GM12873 (cell line): ENCODE data around the gene DOCK10.

Experiments used
- TF ChIP-seq, protein P1 (sequence below): IDR thresholded peaks from 2 replicates; pipeline ENCODE4 v1.5.1; 2012; ENCODE audit warnings: low read depth, mild to moderate bottlenecking, moderate library complexity, low read length, control low read depth; ENCODE audit not compliant: insufficient read depth; ENCODE audit errors: missing control alignments

DOCK10 gene

DNA sequence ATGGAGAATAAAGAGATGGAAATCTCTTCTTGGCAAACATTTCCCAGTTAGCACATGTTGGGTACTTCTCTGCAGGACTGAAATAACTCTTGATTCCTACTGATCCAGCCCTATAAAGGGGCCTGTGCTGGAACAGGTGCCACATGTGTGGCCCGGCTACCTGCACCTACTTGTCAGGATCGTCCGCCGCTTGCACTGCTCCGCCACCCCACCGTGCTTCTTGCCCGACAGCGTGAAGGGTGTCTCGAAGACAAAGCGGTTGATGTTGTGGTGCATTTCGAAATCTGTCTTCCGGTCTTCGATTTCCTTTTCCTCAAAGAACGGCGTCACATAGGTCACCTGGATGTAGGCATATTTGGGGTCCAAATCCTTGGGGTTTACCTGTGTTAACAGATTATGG is 267.5 kb downstream of the DOCK10 start:
- TF ChIP-seq, protein P1, sequence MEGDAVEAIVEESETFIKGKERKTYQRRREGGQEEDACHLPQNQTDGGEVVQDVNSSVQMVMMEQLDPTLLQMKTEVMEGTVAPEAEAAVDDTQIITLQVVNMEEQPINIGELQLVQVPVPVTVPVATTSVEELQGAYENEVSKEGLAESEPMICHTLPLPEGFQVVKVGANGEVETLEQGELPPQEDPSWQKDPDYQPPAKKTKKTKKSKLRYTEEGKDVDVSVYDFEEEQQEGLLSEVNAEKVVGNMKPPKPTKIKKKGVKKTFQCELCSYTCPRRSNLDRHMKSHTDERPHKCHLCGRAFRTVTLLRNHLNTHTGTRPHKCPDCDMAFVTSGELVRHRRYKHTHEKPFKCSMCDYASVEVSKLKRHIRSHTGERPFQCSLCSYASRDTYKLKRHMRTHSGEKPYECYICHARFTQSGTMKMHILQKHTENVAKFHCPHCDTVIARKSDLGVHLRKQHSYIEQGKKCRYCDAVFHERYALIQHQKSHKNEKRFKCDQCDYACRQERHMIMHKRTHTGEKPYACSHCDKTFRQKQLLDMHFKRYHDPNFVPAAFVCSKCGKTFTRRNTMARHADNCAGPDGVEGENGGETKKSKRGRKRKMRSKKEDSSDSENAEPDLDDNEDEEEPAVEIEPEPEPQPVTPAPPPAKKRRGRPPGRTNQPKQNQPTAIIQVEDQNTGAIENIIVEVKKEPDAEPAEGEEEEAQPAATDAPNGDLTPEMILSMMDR: no peak

DNA sequence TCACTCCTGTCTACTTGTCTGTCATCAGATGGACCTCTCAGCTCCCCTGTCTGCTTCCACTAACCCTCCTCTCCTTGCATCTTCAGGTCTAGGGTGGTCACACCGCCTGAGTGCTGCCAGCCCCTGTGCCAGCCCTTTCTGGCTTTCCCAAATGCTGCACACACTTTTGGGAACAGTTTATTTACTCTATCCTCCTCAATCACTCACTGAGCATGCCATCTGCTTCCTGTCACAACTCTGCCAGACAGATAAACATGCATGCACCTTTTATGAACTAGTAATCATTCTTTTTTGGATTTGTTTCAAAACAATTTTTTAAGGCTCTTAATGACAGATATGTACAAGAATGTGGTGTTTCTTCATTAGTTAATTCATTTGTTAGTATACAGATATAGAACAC is 269.8 kb downstream of the DOCK10 start:
- TF ChIP-seq, protein P1: no peak

DNA sequence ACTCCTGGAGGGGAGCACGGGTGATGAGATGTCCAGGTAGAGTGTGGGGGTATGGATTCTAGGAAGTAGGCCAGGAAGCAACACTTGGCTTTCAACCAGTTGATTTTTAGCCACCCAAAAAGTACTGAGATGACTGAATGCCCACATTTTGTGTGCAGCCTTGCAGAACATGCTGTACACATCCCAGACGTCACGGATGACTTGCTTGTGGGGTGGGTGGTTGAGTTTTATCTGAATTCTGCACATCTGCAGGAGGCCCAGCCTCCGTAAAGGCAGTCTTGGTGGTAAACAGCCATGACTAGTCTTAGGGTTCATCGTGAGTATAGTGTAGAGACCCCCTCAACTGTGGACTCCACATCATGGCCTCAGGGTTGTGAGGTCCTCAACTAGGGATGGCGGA is 272.8 kb downstream of the DOCK10 start:
- TF ChIP-seq, protein P1: no peak

DNA sequence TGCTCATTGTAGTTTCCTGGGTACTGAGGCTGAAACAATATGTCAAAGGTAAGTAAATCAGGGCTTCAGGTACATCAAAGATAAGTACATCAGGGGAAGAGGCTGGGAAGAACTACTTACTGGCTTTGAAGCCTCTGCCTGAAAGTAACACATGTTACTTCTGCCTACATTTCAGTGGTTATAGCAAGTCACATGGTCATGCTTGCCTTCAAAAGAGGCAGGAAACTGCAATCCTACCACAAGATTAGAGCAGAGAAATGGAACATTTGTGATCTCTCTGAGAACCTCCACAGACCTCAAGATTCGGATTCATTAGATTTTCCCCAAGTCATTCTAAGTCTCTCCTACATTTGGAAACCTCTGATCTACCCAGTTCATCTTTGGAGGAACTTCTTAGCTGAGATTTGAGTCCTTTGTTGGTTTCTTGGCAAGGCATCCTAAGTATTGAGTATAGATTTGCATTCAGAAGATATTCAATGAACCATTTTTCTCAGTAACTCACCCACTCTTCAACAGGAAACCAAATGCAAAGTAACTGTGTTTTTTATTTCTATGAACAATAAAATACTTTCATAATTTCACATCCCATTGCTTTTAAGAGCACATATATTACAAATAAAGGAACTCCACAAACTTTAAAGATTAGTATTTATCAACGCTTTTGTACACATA is 277.6 kb downstream of the DOCK10 start:
- TF ChIP-seq, protein P1: no peak

DNA sequence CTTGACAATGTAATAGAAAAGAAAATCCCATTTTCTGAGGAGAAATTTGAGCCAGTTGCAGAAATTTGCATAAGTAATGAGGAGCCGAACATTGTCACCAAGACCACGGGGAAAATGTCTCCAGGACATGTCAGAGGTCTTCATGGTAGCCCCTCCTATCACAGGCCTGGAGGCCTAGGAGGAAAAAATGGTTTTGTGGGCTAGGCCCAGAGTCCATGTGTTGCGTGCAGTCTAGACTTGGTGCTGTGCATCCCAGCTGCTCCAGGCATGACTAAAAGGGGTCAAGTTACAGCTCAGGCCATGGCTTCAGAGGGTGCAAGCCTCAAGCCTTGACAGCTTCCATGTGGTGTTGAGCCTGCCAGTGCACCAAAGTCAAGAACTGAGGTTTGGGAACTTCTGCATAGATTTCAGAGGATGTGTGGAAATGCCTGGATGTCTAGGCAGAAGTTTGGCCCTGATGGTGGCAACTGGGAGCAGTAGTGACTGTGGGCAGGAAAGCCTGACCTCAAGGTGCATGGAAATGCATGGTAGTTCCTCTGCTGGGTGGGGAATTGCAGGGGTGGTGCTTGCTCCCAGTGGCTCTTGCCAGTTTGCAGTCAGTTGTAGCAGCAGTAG is 284.2 kb downstream of the DOCK10 start:
- TF ChIP-seq, protein P1: no peak

DNA sequence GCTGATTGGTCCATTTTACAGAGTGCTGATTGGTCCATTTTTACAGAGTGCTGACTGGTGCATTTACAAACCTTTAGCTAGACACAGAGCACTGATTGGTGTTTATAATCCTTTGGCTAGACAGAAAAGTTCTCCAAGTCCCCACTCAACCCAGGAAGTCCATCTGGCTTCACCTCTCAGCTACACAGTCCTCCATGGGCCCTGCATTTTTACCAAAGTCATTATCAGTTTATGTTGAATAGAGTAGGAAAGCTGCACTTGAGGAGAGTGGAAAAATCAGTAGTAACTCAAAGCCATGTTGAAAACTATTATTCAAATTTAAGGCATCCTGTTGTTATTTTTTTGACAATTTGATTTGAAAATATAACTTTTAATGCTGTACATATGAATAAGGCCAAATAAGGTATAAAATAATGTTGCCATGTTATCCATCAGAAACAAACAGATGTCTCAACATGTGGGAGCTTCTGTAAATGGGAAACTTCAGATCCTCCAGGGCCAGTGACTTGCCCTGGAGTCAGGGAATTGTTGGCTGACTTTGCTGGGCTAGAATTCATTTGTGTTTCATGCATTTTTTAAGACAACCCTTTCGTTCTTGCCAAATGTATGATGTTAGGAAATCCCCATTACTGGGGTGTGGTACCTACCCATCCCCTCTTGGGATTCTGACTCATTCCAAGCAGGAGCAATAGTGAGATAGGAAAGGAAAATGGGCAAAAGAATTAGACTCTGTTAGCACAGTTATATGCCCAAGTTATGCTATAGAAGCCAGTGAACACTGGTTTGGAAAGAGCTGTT is 288.3 kb downstream of the DOCK10 start:
- TF ChIP-seq, protein P1: no peak

DNA sequence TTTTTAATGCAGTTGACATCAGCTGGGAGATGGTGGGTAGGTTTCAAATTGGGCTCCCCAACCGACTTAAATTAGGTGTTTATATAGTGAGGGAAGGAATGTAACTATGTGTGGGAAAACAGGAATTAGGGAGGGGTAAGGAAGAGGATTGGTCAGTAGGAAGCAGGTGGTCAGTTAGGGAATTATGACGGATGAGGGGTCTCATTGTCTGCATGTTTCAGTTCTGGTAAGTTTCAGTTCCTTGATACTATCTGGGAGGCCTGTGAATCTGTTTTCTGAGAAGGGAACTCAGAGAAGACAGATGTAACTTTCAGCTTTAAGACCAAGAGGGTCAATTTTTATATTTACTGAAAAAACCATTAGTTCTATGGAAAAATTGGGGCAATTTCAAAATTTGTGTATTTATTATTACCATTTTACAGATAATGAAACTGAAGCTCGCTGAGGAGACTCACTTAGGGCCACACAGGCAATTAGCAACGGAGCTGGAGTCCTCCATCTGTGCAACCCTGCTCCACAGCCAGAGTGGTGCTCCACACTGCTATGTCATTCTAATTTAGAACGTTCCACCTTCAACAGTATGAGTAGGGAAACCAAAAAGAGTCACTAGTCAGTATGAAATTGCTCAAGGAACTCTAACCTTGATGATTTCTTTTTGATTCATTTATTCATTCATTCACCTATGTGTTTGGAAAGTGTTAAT is 290.1 kb downstream of the DOCK10 start:
- TF ChIP-seq, protein P1: no peak
